HG03565 (cell line): ENCODE results near the gene CDCA5.

Experiments used
- ATAC-seq: cut with Tn5 transposase; IDR thresholded peaks from one replicate; pipeline ENCODE4 v1.9.1; 2021; ENCODE audit warnings: mild to moderate bottlenecking, moderate library complexity; ENCODE audit not compliant: unreplicated experiment

Gene CDCA5

GRCh38 chr11:65047581-65048422 is 36.0 kb downstream of the CDCA5 start:
- no peak for ATAC-seq

- no peak for ATAC-seq
Observed at GRCh38 chr11:65045728-65046127, 38.1 kb downstream of the CDCA5 start.

- ATAC-seq = no peak
Observed at GRCh38 chr11:65045061-65045460, 38.8 kb downstream of the CDCA5 start.

- ATAC-seq = no peak
Observed at GRCh38 chr11:65043881-65044501, 39.8 kb downstream of the CDCA5 start.

GRCh38 chr11:65042891-65043290 is 40.9 kb downstream of the CDCA5 start:
- no peak for ATAC-seq

- peak; percentile 78 for ATAC-seq
Observed at GRCh38 chr11:65040847-65041622, 42.8 kb downstream of the CDCA5 start, which contains the start of gene SAC3D1. Gene SAC3D1, plus strand, starts transcription at chr11:65041210. Its CDS starts 83 bp downstream, at chr11:65041293.

GRCh38 chr11:65040520-65040846 is 43.4 kb downstream of the CDCA5 start:
- no peak for ATAC-seq

- no peak for ATAC-seq
Observed at GRCh38 chr11:65036931-65037330, 46.9 kb downstream of the CDCA5 start.

- no peak for ATAC-seq
Observed at GRCh38 chr11:65035579-65035978, 48.3 kb downstream of the CDCA5 start.

GRCh38 chr11:65034423-65034822 is 49.4 kb downstream of the CDCA5 start:
- no peak for ATAC-seq

GRCh38 chr11:65032216-65032615 is 51.6 kb downstream of the CDCA5 start:
- ATAC-seq = no peak
